ENCODE results near the gene IL17RC. TPM values are rescaled to one million over a fixed set of nuclear protein-coding genes. Genes with fewer than 3 reads are reported as not detected.
"Not testable (repeated sequence)": the region's sequence is repeated elsewhere in the genome, so short reads cannot be mapped to it uniquely, and the experiment has no call there.

The IL17RC gene
- 52.2 TPM for total RNA-seq

- DNase-seq (ENCODE audit: low spot score) = peak; percentile 93
- peak; percentile 70 for ATAC-seq
These were observed at the start of gene IL17RC for GRCh38 chr3:9916734-9917680. IL17RC (plus strand) TSS chr3:9917098; CDS start chr3:9917316, 218 bp downstream.

- ATAC-seq = no peak
These were observed 49.8 kb upstream of the IL17RC start for GRCh38 chr3:9867106-9867505.

GRCh38 chr3:9869955-9870354 lies 46.9 kb upstream of the IL17RC start:
- ATAC-seq = no peak
- DNase-seq (ENCODE audit: low spot score) = no peak

More at GRCh38 chr3:9867106-9867505, 49.8 kb upstream of the IL17RC start:
- DNase-seq (ENCODE audit: low spot score) = no peak

DNA sequence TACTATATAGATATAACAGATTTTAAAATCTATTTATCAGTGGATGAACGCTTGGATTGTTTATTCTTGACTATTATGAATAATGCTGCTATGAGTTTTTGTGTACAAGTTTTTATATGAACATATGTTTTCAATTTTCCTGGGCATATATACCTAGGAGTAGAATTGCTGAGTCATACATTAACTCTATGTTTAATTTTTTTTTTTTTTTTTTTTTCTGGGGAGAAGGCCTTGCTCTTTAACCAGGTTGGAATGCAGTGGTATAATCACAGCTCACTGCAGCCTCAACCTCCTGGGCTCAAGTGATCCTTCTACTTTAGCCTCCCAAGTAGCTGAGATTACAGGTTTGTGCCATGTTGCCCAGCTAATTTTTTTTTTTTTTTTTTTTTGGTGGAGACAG lies 45.9 kb upstream of the IL17RC start:
- ATAC-seq (no peak), DNase-seq (ENCODE audit: low spot score) (no peak)

DNA sequence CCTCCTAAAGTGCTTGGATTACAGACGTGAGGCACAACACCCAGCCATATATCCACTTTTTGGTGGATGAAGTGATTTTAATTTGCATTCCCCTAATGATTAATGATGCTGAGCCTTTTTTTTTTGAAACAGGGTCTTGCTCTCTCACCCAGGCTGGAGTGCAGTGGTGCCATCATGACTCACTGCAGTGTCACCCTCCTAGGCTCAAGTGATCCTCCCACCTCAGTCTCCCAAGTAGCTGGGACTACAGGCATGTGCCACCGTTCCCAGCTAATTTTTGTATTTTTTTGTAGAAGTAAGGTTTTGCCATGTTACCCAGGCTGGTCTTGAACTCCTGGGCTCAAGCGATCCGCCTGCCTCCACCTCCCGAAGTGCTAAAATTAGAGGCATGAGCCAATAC lies 44.8 kb upstream of the IL17RC start:
- DNase-seq (ENCODE audit: low spot score) = not testable (repeated sequence)

GRCh38 chr3:9875448-9875847 lies 41.5 kb upstream of the IL17RC start:
- ATAC-seq (no peak), DNase-seq (ENCODE audit: low spot score) (no peak)

More for the DNA sequence above, 44.8 kb upstream of the IL17RC start:
- ATAC-seq = not testable (repeated sequence)

DNA sequence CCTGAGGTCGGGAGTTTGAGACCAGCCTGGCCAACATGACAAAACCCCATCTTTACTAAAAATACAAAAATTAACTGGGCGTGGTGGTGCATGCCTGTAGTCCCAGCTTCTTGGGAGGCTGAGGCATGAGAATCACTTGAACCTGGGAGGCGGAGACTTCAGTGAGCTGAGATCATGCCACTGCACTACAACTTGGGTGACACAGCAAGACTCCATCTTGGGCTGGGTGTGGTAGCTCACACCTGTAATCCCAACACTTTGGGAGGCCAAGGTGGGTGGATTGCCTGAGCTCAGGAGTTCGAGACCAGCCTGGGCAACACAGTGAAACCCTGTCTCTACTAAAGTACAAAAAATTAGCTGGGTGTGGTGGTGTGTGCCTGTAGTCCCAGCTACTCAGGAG lies 40.6 kb upstream of the IL17RC start:
- DNase-seq (ENCODE audit: low spot score); ATAC-seq: not testable (repeated sequence)

DNA sequence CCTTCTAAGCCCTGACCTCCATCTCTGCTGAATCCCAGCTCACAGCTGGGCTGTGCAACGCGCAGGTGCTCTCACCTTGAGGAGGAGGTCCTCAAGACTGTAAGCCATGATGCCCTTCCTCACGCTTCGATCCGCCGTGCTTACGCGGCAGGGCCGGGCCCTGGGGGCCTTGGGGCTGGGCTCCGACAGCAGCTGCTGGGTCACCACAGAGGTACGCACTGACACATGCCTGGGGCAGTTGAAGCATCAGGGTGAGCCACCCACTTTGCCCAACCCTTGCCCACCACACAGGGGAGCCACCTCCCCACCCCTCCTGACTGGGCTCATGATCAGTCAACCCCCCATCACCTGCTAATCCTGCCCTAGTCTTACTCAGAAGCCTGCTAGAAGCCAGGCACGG lies 39.9 kb upstream of the IL17RC start:
- DNase-seq (ENCODE audit: low spot score) (no peak), ATAC-seq (no peak)

GRCh38 chr3:9878700-9879099 lies 38.2 kb upstream of the IL17RC start:
- no peak for DNase-seq (ENCODE audit: low spot score)
- peak; percentile 93 for ATAC-seq

GRCh38 chr3:9879830-9880549 lies 36.9 kb upstream of the IL17RC start, which contains the start of gene CIDEC:
CIDEC (minus strand) TSS chr3:9880253; CDS start chr3:9878486, 1,767 bp downstream.
- DNase-seq (ENCODE audit: low spot score) (no peak), ATAC-seq (no peak)

DNA sequence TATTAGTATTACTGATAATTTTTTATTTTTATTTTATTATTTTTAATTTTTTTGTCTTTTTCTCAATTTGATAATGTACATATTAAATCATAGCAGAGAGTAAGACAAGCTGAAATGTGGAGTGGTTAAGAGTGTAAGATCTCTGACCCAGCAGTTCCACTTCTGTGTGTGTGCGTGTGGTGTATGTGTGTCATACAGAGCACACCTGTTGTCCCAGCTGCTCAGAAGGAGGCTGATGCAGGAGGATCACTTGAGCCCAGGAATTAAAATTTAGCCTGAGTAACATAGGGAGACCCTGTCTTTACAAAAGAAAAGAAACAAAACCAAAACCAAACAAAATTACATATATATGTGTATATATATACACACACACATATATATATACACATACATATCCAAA lies 35.5 kb upstream of the IL17RC start:
- no peak for ATAC-seq
- no peak for DNase-seq (ENCODE audit: low spot score)

- no peak for DNase-seq (ENCODE audit: low spot score)
- no peak for ATAC-seq
These were observed 33.0 kb upstream of the IL17RC start for GRCh38 chr3:9883706-9884554.

DNA sequence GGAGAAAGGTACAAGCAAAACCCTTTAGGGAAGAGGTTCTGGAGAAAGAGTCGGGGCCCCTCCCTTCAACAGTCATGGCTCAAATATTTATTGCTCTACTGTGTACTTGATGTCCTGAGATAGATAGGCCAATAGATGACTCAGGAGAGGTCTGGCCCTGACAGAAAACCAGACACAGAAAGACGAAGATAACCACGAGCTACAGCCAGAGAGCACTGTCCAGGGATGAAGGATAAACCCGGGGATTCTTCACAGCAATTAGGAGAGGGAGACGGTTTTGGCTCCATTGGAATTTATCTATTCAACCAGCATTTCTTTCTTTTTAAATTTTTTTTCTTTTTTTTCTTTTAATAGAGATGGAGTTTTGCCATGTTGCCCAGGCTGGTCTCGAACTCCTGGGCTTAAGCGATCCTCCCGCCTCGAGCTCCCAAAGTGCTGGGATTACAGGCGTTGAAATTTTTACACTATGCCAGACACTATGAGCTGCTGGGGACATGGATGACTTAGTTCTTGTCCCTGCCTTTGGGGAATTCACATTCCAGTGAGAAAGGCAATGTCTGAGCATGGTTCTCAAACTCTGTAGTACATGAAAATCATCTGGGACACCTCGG lies 32.2 kb upstream of the IL17RC start:
- DNase-seq (ENCODE audit: low spot score) = no peak
- no peak for ATAC-seq

- DNase-seq (ENCODE audit: low spot score) = no peak
- no peak for ATAC-seq
These were observed 30.6 kb upstream of the IL17RC start for GRCh38 chr3:9886328-9886727.

- DNase-seq (ENCODE audit: low spot score) (no peak), ATAC-seq (no peak)
These were observed 29.4 kb upstream of the IL17RC start for GRCh38 chr3:9887480-9887879.

DNA sequence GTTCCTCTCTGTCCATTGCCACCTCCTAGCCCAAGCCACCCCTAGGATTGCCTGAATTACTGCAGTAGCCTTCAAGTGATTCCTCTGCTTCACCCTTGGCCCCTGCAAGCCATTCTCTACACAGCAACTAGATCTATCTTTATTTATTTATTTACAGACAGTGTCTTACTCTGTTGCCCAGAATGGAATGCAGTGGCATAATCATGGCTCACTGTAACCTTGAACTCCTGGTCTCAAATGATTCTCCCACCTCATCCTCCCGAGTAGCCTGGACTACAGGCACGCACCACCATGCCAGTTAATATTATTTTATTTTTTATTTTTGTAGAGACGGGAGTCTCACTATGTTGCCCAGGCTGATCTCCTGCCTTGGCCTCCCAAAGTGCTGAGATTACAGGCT lies 28.4 kb upstream of the IL17RC start:
- no peak for ATAC-seq

DNA sequence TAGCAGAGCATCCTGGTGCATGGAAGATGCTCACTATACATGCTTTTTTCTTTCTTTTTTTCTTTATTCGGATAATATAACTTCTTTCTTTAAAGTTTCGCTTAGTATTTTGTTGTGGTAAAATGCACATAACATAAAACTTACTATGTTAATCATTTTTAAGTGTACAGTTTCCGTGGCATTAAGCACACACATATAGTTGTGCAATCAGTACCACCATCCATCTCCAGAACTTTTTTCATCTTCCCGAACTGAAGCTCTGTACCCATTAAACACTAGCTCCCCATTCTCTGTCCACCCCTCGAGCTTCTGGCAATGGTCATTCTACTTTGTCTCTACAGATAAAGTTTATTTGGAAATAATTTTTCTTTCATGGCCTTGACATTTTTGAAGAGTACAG lies 27.5 kb upstream of the IL17RC start:
- ATAC-seq (no peak), DNase-seq (ENCODE audit: low spot score) (no peak)

More for the DNA sequence above, 28.4 kb upstream of the IL17RC start:
- no peak for DNase-seq (ENCODE audit: low spot score)

DNA sequence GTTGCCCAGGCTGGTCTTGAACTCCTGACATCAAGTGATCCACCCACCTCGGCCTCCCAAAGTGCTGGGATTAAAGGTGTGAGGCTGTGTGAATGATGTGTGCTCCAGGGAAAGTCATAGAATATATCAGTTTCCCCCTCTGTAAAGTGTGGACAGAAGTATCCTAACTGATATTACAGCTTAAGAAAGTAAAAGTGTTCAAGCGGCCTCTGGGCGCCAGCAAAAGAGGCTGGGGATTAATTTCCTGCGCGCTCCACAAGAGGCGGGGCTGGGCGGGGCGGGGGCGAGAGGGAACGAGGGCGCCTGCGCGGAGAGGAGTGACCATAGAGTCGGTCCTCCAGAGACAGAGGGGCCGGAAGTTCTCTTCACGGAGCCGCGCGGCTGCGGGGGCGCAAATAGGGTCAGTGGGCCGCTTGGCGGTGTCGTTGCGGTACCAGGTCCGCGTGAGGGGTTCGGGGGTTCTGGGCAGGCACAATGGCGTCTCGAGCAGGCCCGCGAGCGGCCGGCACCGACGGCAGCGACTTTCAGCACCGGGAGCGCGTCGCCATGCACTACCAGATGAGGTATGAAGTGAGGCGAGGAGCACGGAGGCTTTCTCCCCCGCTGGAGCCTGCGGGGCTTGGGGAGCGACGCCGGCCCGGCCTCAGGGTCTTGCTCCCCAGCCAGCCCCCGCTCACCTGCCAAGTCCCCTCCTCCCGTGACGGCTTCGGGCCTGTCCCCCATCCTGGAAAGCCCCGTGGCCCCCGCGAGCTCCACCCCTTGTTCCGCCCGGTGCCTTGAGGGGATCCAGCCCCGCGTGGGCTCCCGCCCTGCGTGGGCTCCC lies 26.4 kb upstream of the IL17RC start, which contains the start of gene JAGN1:
JAGN1 (plus strand) TSS at position 362 of the 823 bp plus-strand sequence; CDS start at position 475, 113 bp downstream.
- DNase-seq (ENCODE audit: low spot score) = peak; percentile 89
- peak; percentile 99 for ATAC-seq

GRCh38 chr3:9891072-9891622 lies 25.8 kb upstream of the IL17RC start:
- DNase-seq (ENCODE audit: low spot score) = no peak
- no peak for ATAC-seq
